A549 (cell line): ENCODE results near the gene MED13L.

Experiments used
- CTCF ChIP-seq: fragments of >200 bp; sonication (Bioruptor Twin); formaldehyde crosslinking; IDR thresholded peaks from 3 replicates; pipeline ENCODE4 v1.5.1; 2016
- EP300 ChIP-seq, 2 experiments: fragments of >200 bp; sonication (Bioruptor Twin); formaldehyde crosslinking; IDR thresholded peaks; 2 replicates in 1 of 2; 3 replicates in 1 of 2; pipeline ENCODE4 v1.6.1; 2016 to 2017
- JUN ChIP-seq, 2 experiments: fragments of >200 bp; sonication (Bioruptor Twin); formaldehyde crosslinking; IDR thresholded peaks; 2 replicates in 1 of 2; 3 replicates in 1 of 2; pipeline ENCODE4 v1.6.1; 2016 to 2017
- REST ChIP-seq: fragments of 200-600 bp; sonication (generic); IDR thresholded peaks from 2 replicates; pipeline ENCODE4 v1.6.1; 2016; ENCODE audit warnings: antibody characterized with exemption, mild to moderate bottlenecking, moderate library complexity
- USF2 ChIP-seq: fragments of 450-650 bp; IDR thresholded peaks from 2 replicates; pipeline ENCODE4 v1.6.1; 2014; ENCODE audit warnings: antibody characterized with exemption

GRCh38 chr12:116046039-116046438, 231.5 kb downstream of the MED13L start:
- TF ChIP-seq CTCF (no peak), EP300 (IDR thresholded peaks at IDR 0.05) (no peak), REST (no peak), JUN (IDR thresholded peaks at IDR 0.05) (no peak), USF2 (no peak)
